ENCODE data around the gene SOCS4.
A peak's percentile ranks its signal among the peaks of the same experiment; 100 is the strongest.

The SOCS4 gene

DNA sequence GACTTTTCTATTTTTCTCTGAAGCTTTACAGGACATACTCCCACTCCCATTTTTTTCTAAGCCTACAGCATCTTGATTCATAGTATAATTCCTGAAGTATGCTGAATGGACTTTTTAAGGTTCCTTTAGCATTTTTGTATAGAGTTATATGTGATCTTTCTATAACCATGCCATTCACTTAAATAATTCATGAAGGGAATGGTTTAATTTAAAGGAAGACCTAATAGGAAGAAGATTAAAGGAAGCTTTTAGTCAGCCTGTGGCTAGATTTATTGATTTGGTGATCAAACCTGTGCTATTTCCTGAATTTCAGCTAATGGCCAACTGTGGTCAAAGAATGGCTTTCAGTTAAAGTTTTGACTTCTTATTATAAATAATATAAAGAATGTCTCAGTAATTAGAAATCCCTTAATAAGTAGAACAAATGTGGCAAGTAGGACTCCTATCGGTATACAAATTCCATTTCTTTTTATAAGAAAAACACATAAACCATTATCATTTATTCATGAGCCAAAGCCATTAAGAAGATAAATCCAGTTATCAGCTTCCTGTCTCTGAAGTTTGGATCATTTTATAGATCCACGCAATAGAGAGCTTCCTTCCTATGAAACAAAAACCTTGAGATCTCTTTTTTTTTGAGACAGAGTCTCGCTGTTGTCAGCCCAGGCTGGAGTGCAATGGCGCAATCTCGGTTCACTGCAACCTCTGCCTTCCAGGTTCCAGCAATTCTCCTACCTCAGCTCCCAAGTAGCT, 20.4 kb downstream of the SOCS4 start:
- Histone ChIP-seq H3K9ac (ENCODE audit: insufficient read length) (peak overlapping the region; percentile 38), H3K4me3 (peak overlapping the region; percentile 59), H3K27ac (peak overlapping the region; percentile 77), H3K9me3 (ENCODE audit: low read depth, low read length) (no peaks in the 10 kb centered on the region), H3K36me3 (ENCODE audit: insufficient read depth, low read length) (peaks cover 16% of the 10 kb centered on the region)
- TF ChIP-seq POLR2AphosphoS5 (IDR thresholded peaks at IDR 0.05; ENCODE audit: borderline replicate concordance, low read depth, low read length) (peak; percentile 59; the same call in 1 of the 2 replicates), FOXP2 (optimal IDR thresholded peaks at IDR 0.05; ENCODE audit: control extremely low read depth, extremely low read length, insufficient read depth) (no peak)
- DNase-seq (ENCODE audit: low read depth, low spot score), result peak; percentile 83

DNA sequence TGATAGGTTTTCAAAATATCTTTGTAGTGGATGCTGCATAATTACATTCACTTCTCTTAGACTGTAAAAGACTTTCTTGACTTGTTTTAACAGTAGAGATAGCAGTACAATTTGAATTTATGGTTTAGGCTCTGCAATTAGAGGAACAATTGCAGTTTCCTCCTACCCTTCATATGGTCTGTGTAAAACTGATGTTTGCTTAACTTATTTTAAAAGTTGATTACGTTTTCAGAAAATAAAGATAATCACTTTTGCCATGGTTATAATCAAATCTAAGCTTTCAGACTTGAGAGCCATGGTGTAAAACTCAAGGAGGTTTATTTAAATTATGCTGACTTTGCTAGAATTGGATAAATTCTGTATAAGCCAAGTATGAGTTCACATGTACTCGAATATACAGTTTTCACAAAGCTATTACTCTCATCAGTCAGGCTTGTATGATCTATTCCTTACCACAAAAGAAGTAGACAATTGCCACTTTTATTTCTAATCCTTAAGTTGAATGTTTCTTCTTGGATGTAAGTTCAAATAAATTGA, 21.9 kb downstream of the SOCS4 start:
- Histone ChIP-seq H3K9ac (ENCODE audit: insufficient read length) (peak overlapping the region; percentile 6), H3K27ac (peak overlapping the region; percentile 77), H3K9me3 (ENCODE audit: low read depth, low read length) (no peaks in the 10 kb centered on the region), H3K36me3 (ENCODE audit: insufficient read depth, low read length) (peaks cover 19% of the 10 kb centered on the region), H3K4me3 (peak overlapping the region; percentile 59)
- TF ChIP-seq POLR2AphosphoS5 (IDR thresholded peaks at IDR 0.05; ENCODE audit: borderline replicate concordance, low read depth, low read length), result peak; percentile 40; the same call in 1 of the 2 replicates
- no peak for TF ChIP-seq EZH2 (IDR thresholded peaks at IDR 0.05)
- TF ChIP-seq FOXP2 (optimal IDR thresholded peaks at IDR 0.05; ENCODE audit: control extremely low read depth, extremely low read length, insufficient read depth), result peak; percentile 56
- peak; percentile 74 for DNase-seq (ENCODE audit: low read depth, low spot score)

DNA sequence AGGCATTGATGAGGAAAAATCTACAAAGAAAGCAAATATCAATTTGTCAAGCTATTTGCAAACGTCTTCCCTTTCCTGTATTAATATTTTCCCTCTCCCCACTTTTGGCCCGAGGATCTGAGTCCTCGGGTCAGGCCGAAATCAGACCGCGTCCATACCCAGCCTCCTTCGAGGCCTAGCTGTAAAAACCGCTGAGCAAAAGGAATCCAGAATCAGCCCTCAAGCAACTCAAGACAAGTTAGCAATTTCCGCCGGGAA, 24.1 kb downstream of the SOCS4 start:
- Histone ChIP-seq H3K27ac (peak overlapping the region; percentile 95), H3K4me3 (peak overlapping the region; percentile 99), H3K36me3 (ENCODE audit: insufficient read depth, low read length) (peaks cover 35% of the 10 kb centered on the region), H3K9me3 (ENCODE audit: low read depth, low read length) (no peaks in the 10 kb centered on the region), H3K9ac (ENCODE audit: insufficient read length) (peak overlapping the region; percentile 56)
- TF ChIP-seq POLR2AphosphoS5 (IDR thresholded peaks at IDR 0.05; ENCODE audit: borderline replicate concordance, low read depth, low read length), result no peak
- no peak for TF ChIP-seq FOXP2 (optimal IDR thresholded peaks at IDR 0.05; ENCODE audit: control extremely low read depth, extremely low read length, insufficient read depth)
- TF ChIP-seq EZH2 (IDR thresholded peaks at IDR 0.05), result no peak
- DNase-seq (ENCODE audit: low read depth, low spot score), result no peak

DNA sequence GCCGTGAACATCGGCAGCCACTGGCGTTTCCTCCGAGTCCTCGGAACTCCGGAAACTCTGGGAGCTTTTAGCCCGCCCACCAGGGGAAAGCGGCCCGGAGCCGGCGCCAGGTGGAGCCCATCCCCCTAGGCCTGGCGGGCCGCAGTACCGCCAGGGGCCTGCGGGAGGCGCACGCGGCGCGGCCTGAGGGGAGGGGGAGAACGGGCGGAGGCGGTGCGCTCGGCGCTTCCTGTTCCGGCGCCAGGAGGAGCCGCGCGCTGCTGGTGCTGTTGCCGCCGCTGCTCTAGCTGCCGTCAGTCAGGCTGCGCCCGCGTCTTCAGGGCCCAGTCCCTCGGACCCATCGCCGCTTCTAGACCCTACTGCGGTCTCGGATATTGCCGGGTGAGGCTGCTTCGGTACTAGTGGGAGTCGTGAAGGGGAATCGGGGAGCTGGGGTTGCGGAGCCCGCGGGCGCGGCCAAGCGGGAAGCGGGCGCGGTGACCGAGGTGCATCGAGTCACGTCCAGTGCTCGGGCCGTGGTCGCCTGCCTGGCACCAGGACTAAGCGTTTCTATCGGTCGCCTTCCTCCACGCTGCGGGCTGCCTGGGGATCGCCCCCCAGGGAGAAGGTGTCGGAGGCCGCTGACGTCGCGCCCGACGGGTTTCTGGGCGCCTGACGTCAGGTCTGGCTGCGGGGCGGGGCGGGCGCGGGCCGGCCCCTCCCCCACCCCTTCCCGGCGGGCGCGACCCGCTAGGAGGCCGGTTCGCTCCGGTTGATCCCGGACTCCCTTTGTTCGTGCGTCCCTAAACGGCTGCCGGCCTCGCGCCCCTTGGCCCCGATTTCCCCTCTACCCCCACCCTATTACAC, 24.6 kb downstream of the SOCS4 start, which contains the start of gene MAPK1IP1L:
Gene MAPK1IP1L (plus strand): TSS at position 225 of the 846 bp plus-strand sequence. CDS start 10,037 bp downstream, outside the sequence.
- DNase-seq (ENCODE audit: low read depth, low spot score), result peak; percentile 95
- Histone ChIP-seq H3K9ac (ENCODE audit: insufficient read length) (peak within 1 kb of the TSS; percentile 100), H3K27ac (peak within 1 kb of the TSS; percentile 99), H3K36me3 (ENCODE audit: insufficient read depth, low read length) (peaks cover 40% of the 10 kb centered on the region), H3K9me3 (ENCODE audit: low read depth, low read length) (no peaks in the 10 kb centered on the region), H3K4me3 (peak within 1 kb of the TSS; percentile 99)
- TF ChIP-seq EZH2 (IDR thresholded peaks at IDR 0.05) (no peak), FOXP2 (optimal IDR thresholded peaks at IDR 0.05; ENCODE audit: control extremely low read depth, extremely low read length, insufficient read depth) (peak; percentile 96), POLR2AphosphoS5 (IDR thresholded peaks at IDR 0.05; ENCODE audit: borderline replicate concordance, low read depth, low read length) (peak; percentile 97)

DNA sequence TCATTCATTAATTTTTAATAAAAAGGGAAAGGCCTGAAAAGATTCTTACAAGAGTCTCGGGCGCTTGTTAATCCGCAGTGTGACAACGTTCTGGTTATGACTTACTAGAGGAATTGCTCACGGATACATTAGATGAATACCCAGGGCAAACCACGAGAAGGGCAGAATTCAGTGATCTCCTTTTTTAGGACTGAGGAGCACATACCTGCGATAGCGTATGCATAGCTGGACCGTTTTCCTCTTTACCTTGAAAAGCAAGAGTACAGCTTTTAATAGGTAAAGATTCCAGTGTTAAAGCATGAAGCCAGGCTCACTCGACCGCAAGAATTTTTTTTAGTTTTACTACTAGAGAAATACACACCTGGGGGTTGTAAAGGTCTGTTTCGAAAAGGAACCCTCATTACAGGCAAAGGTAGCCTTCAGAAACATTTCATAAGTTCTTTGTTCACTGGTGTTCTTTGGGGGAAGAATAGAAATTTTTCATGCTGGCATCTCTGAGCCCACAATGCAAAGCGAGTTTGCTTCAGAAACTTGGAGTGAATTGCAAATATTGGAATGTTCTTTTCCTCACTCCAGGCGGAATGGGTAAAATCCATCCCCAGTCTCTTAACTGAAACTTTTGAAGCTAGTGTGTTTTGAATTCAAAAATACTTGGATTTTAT, 25.4 kb downstream of the SOCS4 start:
- Histone ChIP-seq H3K36me3 (ENCODE audit: insufficient read depth, low read length) (peaks cover 48% of the 10 kb centered on the region), H3K4me3 (peak overlapping the region; percentile 99), H3K9me3 (ENCODE audit: low read depth, low read length) (no peaks in the 10 kb centered on the region), H3K9ac (ENCODE audit: insufficient read length) (peak overlapping the region; percentile 100), H3K27ac (peak overlapping the region; percentile 99)
- TF ChIP-seq FOXP2 (optimal IDR thresholded peaks at IDR 0.05; ENCODE audit: control extremely low read depth, extremely low read length, insufficient read depth), result no peak
- no peak for TF ChIP-seq EZH2 (IDR thresholded peaks at IDR 0.05)
- TF ChIP-seq POLR2AphosphoS5 (IDR thresholded peaks at IDR 0.05; ENCODE audit: borderline replicate concordance, low read depth, low read length), result no peak
- DNase-seq (ENCODE audit: low read depth, low spot score), result no peak

DNA sequence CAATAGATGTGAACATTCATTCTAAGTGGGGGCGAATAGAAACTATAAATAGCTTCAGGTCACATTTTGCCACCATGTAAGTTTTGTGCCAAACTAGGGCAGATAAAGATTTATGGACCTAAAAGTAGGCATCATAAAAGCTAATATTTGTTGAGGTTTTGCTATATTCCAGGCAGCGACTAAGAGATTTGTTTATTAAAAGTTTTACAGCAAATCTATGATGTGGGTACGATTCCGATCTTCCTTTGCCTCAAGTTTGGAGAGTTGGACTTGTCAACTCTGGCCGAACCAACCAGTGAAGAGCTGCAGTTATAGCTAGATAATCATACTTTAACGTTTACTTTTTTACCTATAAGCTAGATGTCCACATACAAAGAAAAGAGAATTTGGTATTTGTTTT, 26.0 kb downstream of the SOCS4 start:
- H3K36me3 ChIP-seq (ENCODE audit: insufficient read depth, low read length), result peaks cover 53% of the 10 kb centered on the region
- H3K9me3 ChIP-seq (ENCODE audit: low read depth, low read length), result no peaks in the 10 kb centered on the region
- TF ChIP-seq FOXP2 (optimal IDR thresholded peaks at IDR 0.05; ENCODE audit: control extremely low read depth, extremely low read length, insufficient read depth) (no peak), EZH2 (IDR thresholded peaks at IDR 0.05) (no peak), POLR2AphosphoS5 (IDR thresholded peaks at IDR 0.05; ENCODE audit: borderline replicate concordance, low read depth, low read length) (0 out of 2 replicates have a peak, but pooled peaks have one; percentile 10)
- no peak for DNase-seq (ENCODE audit: low read depth, low spot score)
- H3K27ac ChIP-seq, result peak overlapping the region; percentile 99; the same call in 1 of the 2 replicates
- peak overlapping the region; percentile 100 for H3K9ac ChIP-seq (ENCODE audit: insufficient read length)
- peak overlapping the region; percentile 99 for H3K4me3 ChIP-seq

DNA sequence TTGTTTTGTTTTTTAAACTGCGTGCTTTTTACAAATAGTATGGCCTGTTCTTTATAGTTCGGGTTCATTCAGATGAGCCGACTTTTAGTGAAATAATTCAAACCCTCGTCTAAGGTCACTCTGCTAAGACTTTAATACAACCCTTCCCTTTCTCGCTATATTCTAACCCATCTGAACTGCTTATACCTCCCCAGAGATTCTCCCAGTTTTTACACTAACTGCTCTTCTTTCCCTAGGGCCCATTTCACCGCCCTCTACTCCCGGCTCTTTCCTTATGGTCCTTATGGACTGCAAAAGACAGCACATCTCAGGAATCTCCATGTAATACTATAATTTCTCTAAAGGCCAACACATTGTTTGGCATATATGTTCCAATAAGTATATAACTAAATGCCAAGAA, 26.5 kb downstream of the SOCS4 start:
- peaks cover 58% of the 10 kb centered on the region for H3K36me3 ChIP-seq (ENCODE audit: insufficient read depth, low read length)
- DNase-seq (ENCODE audit: low read depth, low spot score), result no peak
- H3K4me3 ChIP-seq, result peak overlapping the region; percentile 99
- no peak overlapping the region for H3K9ac ChIP-seq (ENCODE audit: insufficient read length)
- no peak for TF ChIP-seq EZH2 (IDR thresholded peaks at IDR 0.05)
- H3K27ac ChIP-seq, result no peak overlapping the region
- no peaks in the 10 kb centered on the region for H3K9me3 ChIP-seq (ENCODE audit: low read depth, low read length)

DNA sequence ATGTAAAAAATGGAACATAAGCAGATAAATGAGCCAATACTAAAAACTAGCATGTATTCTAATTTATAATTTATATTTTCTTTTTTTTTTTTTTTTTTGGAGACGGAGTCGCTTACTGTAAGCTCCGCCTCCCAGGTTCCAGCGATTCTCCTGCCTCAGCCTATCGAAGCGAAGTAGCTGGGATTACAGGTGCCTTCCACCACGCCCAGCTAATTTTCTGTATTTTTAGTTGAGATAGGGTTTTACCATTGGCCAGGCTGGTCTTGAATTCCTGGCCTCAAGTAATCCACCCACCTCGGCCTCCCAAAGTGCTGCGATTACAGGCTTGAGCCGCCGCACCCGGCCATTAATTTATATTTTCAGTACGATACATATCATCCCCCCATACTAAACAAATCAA, 27.1 kb downstream of the SOCS4 start:
- peaks cover 64% of the 10 kb centered on the region for H3K36me3 ChIP-seq (ENCODE audit: insufficient read depth, low read length)
- H3K4me3 ChIP-seq, result peak overlapping the region; percentile 28; the same call in 1 of the 2 replicates
- no peak for DNase-seq (ENCODE audit: low read depth, low spot score)
- H3K9ac ChIP-seq (ENCODE audit: insufficient read length), result no peak overlapping the region
- H3K9me3 ChIP-seq (ENCODE audit: low read depth, low read length), result no peaks in the 10 kb centered on the region
- H3K27ac ChIP-seq, result no peak overlapping the region
- TF ChIP-seq POLR2AphosphoS5 (IDR thresholded peaks at IDR 0.05; ENCODE audit: borderline replicate concordance, low read depth, low read length) (no peak), EZH2 (IDR thresholded peaks at IDR 0.05) (no peak), FOXP2 (optimal IDR thresholded peaks at IDR 0.05; ENCODE audit: control extremely low read depth, extremely low read length, insufficient read depth) (no peak)

Data from SK-N-MC (cell line).